Measurements from ENCODE around the gene SVEP1. TPM values are rescaled to one million over a fixed set of nuclear protein-coding genes. Genes with fewer than 3 reads are reported as not detected.
A peak's percentile ranks its signal among the peaks of the same experiment; 100 is the strongest.

The SVEP1 gene
- total RNA-seq, 2 experiments from 2014 or later, result not detected

GRCh38 chr9:110623462-110624025 lies 44.0 kb upstream of the SVEP1 start:
- intact Hi-C loops (cut with micrococcal nuclease; ENCODE audit: unreplicated experiment), result loop anchor here (5.0 to 10.0 kb wide), 3 partner anchors 196 to 1051 kb away; no protein-coding TSS in a partner anchor
- no peak overlapping the region for H3K27ac ChIP-seq (ENCODE audit: low read depth, low read length, poor library complexity, severe bottlenecking)
- no peaks in the 10 kb centered on the region for H3K79me2 ChIP-seq (ENCODE audit: insufficient read depth, low read depth, low read length)
- no peak overlapping the region for H3K4me2 ChIP-seq (ENCODE audit: low read length)
- H3K9me2 ChIP-seq (ENCODE audit: insufficient read depth, low read length), result no peaks in the 10 kb centered on the region
- TF ChIP-seq EZH2phosphoT487 (IDR thresholded peaks at IDR 0.05; ENCODE audit: borderline replicate concordance, low read depth, low read length), result no peak
- TF ChIP-seq, protein P1, sequence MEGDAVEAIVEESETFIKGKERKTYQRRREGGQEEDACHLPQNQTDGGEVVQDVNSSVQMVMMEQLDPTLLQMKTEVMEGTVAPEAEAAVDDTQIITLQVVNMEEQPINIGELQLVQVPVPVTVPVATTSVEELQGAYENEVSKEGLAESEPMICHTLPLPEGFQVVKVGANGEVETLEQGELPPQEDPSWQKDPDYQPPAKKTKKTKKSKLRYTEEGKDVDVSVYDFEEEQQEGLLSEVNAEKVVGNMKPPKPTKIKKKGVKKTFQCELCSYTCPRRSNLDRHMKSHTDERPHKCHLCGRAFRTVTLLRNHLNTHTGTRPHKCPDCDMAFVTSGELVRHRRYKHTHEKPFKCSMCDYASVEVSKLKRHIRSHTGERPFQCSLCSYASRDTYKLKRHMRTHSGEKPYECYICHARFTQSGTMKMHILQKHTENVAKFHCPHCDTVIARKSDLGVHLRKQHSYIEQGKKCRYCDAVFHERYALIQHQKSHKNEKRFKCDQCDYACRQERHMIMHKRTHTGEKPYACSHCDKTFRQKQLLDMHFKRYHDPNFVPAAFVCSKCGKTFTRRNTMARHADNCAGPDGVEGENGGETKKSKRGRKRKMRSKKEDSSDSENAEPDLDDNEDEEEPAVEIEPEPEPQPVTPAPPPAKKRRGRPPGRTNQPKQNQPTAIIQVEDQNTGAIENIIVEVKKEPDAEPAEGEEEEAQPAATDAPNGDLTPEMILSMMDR (conservative IDR thresholded peaks at IDR 0.05; ENCODE audit: low read length), result peak; percentile 87
- H3K36me3 ChIP-seq (ENCODE audit: insufficient read depth, low read length), result no peaks in the 10 kb centered on the region
- no peak overlapping the region for H3K4me3 ChIP-seq (ENCODE audit: low read depth, low read length, poor library complexity, severe bottlenecking)
- BruUV-seq (replicated peaks), result no TSS peak
- DNase-seq (ENCODE audit: low spot score), result peak; percentile 48
- CTCF ChIA-PET (ENCODE audit: unreplicated experiment), result no interaction called here
- POLR2A ChIA-PET, result no interaction called here
- no peaks in the 10 kb centered on the region for H3K4me1 ChIP-seq (ENCODE audit: insufficient read depth, low read length, poor library complexity, severe bottlenecking)
- H4K20me1 ChIP-seq (ENCODE audit: insufficient read depth, low read length), result no peaks in the 10 kb centered on the region
- H2AFZ ChIP-seq (ENCODE audit: low read length), result no peak overlapping the region
- H3K9me3 ChIP-seq (ENCODE audit: low read length), result no peaks in the 10 kb centered on the region

DNA sequence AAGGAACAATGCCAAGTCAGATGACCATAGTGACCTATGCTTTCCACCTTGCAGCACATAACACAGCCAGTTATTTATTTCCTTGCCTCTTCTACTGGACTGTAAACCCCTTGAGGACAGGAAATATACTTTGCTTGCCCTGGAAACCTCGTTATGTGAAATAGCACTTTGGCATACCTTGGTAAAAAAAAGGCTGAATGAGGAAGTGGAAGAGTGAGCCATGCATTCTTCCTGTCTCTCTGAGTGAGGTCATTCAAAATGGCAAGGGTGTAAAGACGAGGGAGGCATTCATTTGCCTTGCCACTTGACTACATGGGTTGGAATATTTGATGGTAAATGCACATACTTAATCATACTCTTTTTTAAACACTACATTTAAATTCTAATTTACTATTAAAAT lies 42.8 kb upstream of the SVEP1 start:
- no TSS peak for BruUV-seq (replicated peaks)
- intact Hi-C loops (cut with micrococcal nuclease; ENCODE audit: unreplicated experiment), result loop anchor here (5.0 to 10.0 kb wide), 3 partner anchors 195 to 1050 kb away; no protein-coding TSS in a partner anchor

GRCh38 chr9:110620726-110621125 lies 41.2 kb upstream of the SVEP1 start:
- DNase-seq (ENCODE audit: low spot score), result no peak
- POLR2A ChIA-PET, result no interaction called here

More for the DNA sequence above, 42.8 kb upstream of the SVEP1 start:
- no peak overlapping the region for H3K4me2 ChIP-seq (ENCODE audit: low read length)
- no peak for TF ChIP-seq EZH2phosphoT487 (IDR thresholded peaks at IDR 0.05; ENCODE audit: borderline replicate concordance, low read depth, low read length)
- TF ChIP-seq, protein P1 (conservative IDR thresholded peaks at IDR 0.05; ENCODE audit: low read length), result no peak
- CTCF ChIA-PET (ENCODE audit: unreplicated experiment), result no interaction called here
- no peak overlapping the region for H2AFZ ChIP-seq (ENCODE audit: low read length)
- H3K36me3 ChIP-seq (ENCODE audit: insufficient read depth, low read length), result no peaks in the 10 kb centered on the region
- no peaks in the 10 kb centered on the region for H3K4me1 ChIP-seq (ENCODE audit: insufficient read depth, low read length, poor library complexity, severe bottlenecking)
- no peak for DNase-seq (ENCODE audit: low spot score)
- H3K9me3 ChIP-seq (ENCODE audit: low read length), result no peaks in the 10 kb centered on the region
- H3K27ac ChIP-seq (ENCODE audit: low read depth, low read length, poor library complexity, severe bottlenecking), result no peak overlapping the region
- H4K20me1 ChIP-seq (ENCODE audit: insufficient read depth, low read length), result no peaks in the 10 kb centered on the region
- H3K79me2 ChIP-seq (ENCODE audit: insufficient read depth, low read depth, low read length), result no peaks in the 10 kb centered on the region
- no peak overlapping the region for H3K4me3 ChIP-seq (ENCODE audit: low read depth, low read length, poor library complexity, severe bottlenecking)
- no peaks in the 10 kb centered on the region for H3K9me2 ChIP-seq (ENCODE audit: insufficient read depth, low read length)
- POLR2A ChIA-PET, result no interaction called here

More at GRCh38 chr9:110620726-110621125, 41.2 kb upstream of the SVEP1 start:
- intact Hi-C loops (cut with micrococcal nuclease; ENCODE audit: unreplicated experiment), result loop anchor here (2.0 to 10.0 kb wide), 4 partner anchors 193 to 1048 kb away; no protein-coding TSS in a partner anchor
- no TSS peak for BruUV-seq (replicated peaks)
- Histone ChIP-seq H2AFZ (ENCODE audit: low read length) (no peak overlapping the region), H3K4me2 (ENCODE audit: low read length) (no peak overlapping the region), H3K79me2 (ENCODE audit: insufficient read depth, low read depth, low read length) (no peaks in the 10 kb centered on the region), H3K36me3 (ENCODE audit: insufficient read depth, low read length) (no peaks in the 10 kb centered on the region), H3K9me3 (ENCODE audit: low read length) (no peaks in the 10 kb centered on the region), H3K27ac (ENCODE audit: low read depth, low read length, poor library complexity, severe bottlenecking) (no peak overlapping the region), H3K4me3 (ENCODE audit: low read depth, low read length, poor library complexity, severe bottlenecking) (no peak overlapping the region), H4K20me1 (ENCODE audit: insufficient read depth, low read length) (no peaks in the 10 kb centered on the region), H3K4me1 (ENCODE audit: insufficient read depth, low read length, poor library complexity, severe bottlenecking) (no peaks in the 10 kb centered on the region), H3K9me2 (ENCODE audit: insufficient read depth, low read length) (no peaks in the 10 kb centered on the region)
- no peak for TF ChIP-seq EZH2phosphoT487 (IDR thresholded peaks at IDR 0.05; ENCODE audit: borderline replicate concordance, low read depth, low read length)
- CTCF ChIA-PET (ENCODE audit: unreplicated experiment), result no interaction called here
